GM13976 (cell line): ENCODE results near the gene NOTCH4.
"Not testable (repeated sequence)": the region's sequence is repeated elsewhere in the genome, so short reads cannot be mapped to it uniquely, and the experiment has no call there.

Source experiments
- DNase-seq: peaks from one replicate; pipeline ENCODE4 v3.0.0; 2012; ENCODE audit warnings: low spot score
- in situ Hi-C: fragments of 300-500 bp; cut with MboI; formaldehyde crosslinking; loops from one replicate; pipeline ENCODE4 v1.12.0; 2022; ENCODE audit warnings: low sequenced_read_pairs, mixed read lengths, inconsistent platforms; ENCODE audit not compliant: unreplicated experiment
- TF ChIP-seq, protein P1 (sequence below): IDR thresholded peaks from 2 replicates; pipeline ENCODE4 v1.5.1; 2012; ENCODE audit warnings: borderline replicate concordance, mild to moderate bottlenecking; ENCODE audit not compliant: insufficient read depth; ENCODE audit errors: extremely low read depth, missing control alignments, control extremely low read depth

NOTCH4 gene

DNA sequence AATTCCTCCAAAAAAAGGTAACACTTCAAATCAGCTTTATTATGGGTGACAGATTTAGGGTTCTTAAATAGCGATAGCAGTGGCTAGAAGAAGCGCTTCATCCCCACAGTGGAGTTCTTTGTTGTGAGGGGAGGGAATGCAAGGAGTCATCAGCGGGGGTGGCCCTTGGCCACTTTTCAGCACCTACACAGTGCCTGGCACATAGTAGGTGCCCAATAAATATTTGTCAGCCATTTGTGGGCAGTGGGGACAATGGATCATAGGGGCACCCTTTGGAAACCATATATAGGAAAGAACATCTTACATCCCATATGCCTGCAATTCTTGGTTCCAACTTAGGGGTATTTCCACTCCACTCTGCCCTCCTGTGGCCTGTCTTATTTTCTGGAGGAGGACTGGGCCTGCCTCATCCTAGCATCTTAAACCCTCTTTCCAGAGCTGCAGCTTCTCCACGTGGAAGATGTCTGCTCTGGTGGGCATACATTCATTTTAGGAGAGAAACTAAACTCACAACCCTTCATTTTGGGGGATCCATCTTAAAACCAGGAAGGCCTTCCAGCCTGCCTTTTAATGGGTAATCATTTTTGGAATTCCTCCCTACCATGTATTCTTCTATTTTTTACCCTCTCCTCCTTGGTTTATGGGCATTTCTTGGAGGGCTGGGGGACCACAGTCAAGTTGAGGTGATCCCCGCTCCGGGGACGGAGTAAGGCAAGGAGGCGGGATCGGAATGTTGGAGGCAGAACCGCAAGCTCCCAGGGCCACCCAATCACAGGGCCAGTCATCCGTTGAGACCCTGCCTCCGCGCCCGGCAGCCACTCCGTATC, 28.8 kb downstream of the NOTCH4 start:
- TF ChIP-seq, protein P1, sequence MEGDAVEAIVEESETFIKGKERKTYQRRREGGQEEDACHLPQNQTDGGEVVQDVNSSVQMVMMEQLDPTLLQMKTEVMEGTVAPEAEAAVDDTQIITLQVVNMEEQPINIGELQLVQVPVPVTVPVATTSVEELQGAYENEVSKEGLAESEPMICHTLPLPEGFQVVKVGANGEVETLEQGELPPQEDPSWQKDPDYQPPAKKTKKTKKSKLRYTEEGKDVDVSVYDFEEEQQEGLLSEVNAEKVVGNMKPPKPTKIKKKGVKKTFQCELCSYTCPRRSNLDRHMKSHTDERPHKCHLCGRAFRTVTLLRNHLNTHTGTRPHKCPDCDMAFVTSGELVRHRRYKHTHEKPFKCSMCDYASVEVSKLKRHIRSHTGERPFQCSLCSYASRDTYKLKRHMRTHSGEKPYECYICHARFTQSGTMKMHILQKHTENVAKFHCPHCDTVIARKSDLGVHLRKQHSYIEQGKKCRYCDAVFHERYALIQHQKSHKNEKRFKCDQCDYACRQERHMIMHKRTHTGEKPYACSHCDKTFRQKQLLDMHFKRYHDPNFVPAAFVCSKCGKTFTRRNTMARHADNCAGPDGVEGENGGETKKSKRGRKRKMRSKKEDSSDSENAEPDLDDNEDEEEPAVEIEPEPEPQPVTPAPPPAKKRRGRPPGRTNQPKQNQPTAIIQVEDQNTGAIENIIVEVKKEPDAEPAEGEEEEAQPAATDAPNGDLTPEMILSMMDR = peak; percentile 47
- in situ Hi-C loops = no loop called here
- DNase-seq = no peak

DNA sequence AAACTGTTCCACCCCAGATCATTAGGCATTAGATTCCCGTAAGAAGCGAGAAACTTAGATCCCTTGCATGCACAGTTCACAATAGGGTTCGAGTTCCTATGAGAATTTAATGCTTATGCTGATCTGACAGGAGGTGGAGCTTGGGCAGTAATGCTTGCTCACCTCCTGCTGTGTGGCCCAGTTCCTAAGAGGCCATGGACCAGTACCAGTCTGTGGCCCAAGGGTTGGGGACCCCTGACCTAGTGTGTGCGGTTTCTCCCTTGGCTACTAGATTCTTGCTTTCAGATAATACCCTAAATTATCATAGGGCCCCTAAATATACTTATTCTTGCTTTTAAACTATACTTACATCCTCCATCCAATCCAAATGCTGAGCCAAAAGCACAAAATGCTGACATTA, 29.5 kb downstream of the NOTCH4 start:
- TF ChIP-seq, protein P1 = no peak
- in situ Hi-C loops = no loop called here
- DNase-seq = no peak

DNA sequence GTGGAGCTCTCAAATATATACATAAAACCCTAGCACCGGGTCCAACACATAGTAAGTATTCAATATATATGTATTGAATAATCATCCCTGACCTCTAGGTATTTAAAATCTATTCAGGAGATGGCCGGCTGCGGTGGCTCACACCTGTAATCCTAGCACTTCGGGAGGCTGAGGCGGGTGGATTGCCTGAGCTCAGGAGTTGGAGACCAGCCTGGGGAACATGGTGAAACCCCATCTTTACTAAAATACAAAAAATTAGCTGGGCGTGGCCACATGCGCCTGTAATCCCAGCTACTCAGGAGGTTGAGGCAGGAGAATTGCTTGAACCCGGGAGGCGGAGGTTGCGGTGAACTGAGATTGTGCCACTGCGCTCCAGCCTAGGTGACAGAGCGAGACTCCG, 30.8 kb downstream of the NOTCH4 start:
- in situ Hi-C loops = not testable (repeated sequence)

DNA sequence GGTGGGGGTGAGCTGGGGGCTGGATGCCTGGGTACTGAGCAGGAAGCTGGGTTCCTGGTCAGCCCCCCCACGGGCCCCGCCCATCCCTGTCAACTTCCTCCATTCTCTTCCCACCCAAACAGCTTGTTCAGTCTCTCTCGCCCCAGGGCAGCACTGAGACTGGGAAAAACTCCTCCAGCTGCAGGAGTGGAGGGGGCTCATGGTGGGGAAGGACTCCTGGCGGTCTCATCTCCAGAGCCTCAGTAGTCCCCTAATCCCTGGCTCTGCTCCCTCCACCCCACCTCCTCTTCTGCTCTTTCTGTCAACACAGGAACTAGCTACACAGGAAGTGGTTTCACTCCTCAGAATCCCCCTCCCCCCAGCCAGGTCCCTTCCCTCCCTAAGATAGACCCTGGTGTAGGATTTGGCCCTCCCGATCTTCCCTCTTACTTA, 31.2 kb downstream of the NOTCH4 start, which contains the start of gene GPSM3:
GPSM3 (minus strand) TSS at position 36 of the 432 bp plus-strand sequence. CDS start 130 bp downstream, outside the sequence.
- TF ChIP-seq, protein P1 = no peak
- in situ Hi-C loops = no loop called here
- DNase-seq = no peak

More for the DNA sequence above, 30.8 kb downstream of the NOTCH4 start:
- DNase-seq = not testable (repeated sequence)

DNA sequence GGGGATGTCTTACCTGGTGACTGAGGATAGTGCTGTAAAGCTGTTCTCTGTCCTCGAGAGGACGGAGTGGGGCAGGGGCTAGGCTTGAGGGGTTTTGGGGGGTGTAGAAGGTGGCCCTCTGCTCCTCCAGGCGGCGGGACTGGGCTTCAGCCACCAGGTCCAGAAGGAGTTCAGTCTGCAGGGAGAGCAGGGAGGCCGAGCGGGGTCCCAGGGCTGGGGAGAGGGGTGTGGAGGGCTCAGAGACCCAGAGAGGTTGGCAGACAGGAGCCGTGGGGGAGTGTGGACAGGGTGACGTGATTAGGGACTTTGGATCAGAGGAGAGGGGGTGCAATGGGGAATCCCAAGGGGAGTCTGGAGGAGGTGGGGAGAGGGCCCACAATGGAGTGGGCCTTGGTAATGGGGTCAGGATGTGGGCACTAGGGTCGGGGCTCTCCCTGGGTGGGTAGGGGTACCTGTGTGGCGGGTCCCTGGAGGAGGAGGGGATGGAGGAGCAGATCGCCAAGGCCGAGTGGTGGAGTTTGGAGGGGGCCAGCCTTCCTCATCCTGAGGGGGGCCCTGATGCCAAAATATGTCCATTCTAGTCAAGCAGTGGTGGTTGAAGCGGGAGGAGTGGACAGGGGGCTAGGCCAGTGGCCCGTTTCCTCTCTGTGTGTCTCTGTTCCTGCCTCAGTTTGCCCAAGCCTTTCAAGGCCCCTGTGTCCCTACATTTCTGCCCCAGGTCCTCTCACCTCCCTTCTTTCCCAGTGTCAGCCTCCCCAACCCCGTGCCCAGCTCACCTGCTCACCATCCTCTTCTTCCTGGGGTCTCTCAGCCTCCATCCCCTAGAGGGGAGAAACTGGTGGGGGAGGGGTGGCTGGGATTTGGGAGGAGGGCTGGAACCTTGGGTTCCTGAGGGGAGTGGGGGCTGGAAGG, 31.9 kb downstream of the NOTCH4 start:
- TF ChIP-seq, protein P1 = no peak
- no peak for DNase-seq
- in situ Hi-C loops = no loop called here

DNA sequence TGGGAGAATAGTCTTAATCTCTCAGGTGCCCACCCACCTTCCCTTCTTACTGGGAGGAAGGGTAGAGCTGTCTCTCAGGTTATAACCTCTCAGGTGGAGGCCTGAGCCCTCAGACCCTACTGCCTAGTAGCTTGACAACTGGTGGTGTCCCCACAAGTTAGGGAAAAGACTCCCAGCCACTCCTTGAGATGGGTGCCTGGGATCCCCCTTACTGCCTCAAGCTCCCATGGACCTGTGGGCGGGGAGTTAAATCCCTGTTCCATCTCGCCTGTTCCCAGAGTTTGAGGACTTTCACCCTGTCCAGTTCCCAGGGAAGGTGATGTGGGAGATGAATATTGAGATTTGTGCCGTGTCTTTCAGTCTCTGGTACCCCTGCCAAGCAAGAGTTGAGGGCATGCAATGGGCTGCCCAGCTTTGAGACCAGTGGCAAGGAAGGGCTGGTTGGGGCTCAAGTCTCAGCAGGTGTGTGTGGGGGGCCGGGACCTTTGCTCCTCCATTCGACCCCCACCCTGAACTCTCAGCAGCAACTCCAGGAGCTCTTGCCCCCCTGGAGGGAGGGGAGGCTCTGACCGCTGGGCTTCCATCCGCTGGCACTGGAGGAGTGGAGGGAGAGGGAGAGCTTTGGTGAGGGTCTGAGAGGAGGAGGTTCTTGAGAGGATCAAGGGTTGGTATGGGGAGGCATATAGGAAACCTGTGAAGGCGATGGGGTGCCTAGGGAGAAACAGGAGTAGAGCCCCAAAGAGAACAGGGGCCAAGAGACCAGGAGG, 32.8 kb downstream of the NOTCH4 start:
- TF ChIP-seq, protein P1 = no peak
- in situ Hi-C loops = no loop called here
- no peak for DNase-seq
